Brain microvascular endothelial cell (primary cell): ENCODE measurements around the gene KRT17.
"Not testable (repeated sequence)": the region's sequence is repeated elsewhere in the genome, so short reads cannot be mapped to it uniquely, and the experiment has no call there.

Experiments
- DNase-seq: peaks from one replicate; pipeline ENCODE4 v3.0.0-alpha.2; 2020
- H3K27ac ChIP-seq: fragments of 250-450 bp; sonication (Bioruptor Pico); 2 replicates; pipeline ENCODE4 v1.5.1; 2020; ENCODE audit warnings: mild to moderate bottlenecking, moderate library complexity
- H3K27me3 ChIP-seq: fragments of 250-450 bp; sonication (Bioruptor Pico); replicated peaks from 2 replicates; pipeline ENCODE4 v1.5.1; 2020; ENCODE audit warnings: mild to moderate bottlenecking
- H3K36me3 ChIP-seq: fragments of 250-450 bp; sonication (Bioruptor Pico); replicated peaks from 2 replicates; pipeline ENCODE4 v1.5.1; 2020; ENCODE audit warnings: mild to moderate bottlenecking
- H3K4me3 ChIP-seq: 2 replicates; pipeline ENCODE4 v1.5.1; 2011; ENCODE audit warnings: low read depth, mild to moderate bottlenecking, control low read depth, low read length, moderate library complexity
- in situ Hi-C: cut with HindIII; loops from 2 replicates; pipeline ENCODE4 v1.10.0; 2017; ENCODE audit warnings: low sequenced_read_pairs, low pct_ligation_motif_present
- TF ChIP-seq, protein P1 (sequence below): IDR thresholded peaks from 2 replicates; pipeline ENCODE4 v1.5.1; 2011; ENCODE audit warnings: low read depth, mild to moderate bottlenecking, moderate library complexity, low read length, control low read depth, inconsistent platforms; ENCODE audit errors: missing control alignments

The KRT17 gene

DNA sequence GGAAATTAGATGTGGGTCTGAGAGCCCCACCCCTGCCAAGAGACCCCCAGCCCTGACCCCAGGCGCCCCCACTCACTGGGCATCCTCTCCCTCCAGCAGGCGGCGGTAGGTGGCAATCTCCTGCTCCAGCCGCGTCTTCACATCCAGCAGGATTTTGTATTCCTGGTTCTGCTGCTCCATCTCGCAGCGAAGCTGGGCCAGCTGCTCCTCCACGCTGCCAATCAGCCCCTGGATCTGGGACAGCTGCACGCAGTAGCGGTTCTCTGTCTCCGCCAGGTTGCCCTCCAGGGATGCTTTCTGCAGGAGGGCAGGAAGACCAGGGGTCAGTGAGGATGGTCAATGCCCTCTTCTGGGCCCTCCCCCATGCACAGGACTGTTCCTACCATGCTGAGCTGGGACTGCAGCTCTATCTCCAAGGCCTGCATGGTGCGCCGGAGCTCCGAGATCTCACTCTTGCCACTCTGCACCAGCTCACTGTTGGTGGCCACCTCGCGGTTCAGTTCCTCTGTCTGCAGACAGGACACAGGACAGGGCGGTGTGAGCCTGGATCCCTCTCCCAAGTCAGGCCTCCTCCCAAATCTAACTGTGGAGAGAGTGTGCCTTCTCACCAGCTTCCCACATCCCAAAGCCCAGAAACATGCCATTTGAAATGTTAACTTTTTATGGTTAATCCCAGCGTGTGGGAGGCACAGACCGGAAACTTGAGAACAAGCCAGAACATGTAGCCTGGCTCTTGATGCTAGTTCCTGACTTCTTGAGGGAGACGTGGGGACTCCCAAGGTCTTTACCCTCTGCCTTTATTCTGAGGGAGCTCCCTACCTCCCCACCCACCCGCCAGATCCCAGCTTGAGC lies 3.6 kb downstream of the KRT17 start:
- Histone ChIP-seq H3K36me3 (no peaks in the 10 kb centered on the region), H3K27ac (no peak overlapping the region), H3K4me3 (no peak overlapping the region), H3K27me3 (no peaks in the 10 kb centered on the region)
- no peak for DNase-seq
- TF ChIP-seq, protein P1, sequence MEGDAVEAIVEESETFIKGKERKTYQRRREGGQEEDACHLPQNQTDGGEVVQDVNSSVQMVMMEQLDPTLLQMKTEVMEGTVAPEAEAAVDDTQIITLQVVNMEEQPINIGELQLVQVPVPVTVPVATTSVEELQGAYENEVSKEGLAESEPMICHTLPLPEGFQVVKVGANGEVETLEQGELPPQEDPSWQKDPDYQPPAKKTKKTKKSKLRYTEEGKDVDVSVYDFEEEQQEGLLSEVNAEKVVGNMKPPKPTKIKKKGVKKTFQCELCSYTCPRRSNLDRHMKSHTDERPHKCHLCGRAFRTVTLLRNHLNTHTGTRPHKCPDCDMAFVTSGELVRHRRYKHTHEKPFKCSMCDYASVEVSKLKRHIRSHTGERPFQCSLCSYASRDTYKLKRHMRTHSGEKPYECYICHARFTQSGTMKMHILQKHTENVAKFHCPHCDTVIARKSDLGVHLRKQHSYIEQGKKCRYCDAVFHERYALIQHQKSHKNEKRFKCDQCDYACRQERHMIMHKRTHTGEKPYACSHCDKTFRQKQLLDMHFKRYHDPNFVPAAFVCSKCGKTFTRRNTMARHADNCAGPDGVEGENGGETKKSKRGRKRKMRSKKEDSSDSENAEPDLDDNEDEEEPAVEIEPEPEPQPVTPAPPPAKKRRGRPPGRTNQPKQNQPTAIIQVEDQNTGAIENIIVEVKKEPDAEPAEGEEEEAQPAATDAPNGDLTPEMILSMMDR, result no peak
- in situ Hi-C loops, result no loop called here

DNA sequence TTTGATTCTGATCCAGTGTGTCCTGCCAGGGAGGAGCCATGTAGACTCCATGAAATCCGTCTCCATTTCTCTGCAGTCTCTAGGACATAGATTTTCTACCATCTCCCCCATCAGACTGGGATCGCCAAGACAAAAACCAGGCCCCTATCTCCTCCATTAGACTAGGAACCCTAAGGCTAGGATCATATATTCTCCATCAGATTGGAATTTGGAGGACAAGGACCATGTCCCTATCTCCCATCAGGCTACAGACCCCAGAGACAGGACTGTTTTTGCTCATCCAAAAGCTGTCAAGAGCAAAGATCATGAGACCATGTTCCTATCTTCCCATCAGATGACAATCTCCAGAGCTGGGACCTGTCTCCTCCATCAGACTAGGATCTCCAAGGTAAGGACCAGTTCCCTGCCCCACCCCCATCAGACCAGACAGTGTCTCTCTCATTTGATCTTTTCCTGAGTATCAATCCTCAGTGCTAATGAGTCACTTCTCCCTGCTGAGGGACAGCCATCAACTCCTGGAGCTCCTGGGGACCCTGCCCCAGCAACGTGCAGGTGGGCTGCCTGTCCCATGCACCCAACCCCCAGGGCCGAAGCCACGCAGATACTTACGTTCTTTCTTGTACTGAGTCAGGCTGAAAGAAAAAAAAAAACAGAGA lies 4.3 kb downstream of the KRT17 start:
- DNase-seq, in situ Hi-C loops, H3K36me3 ChIP-seq, H3K4me3 ChIP-seq, H3K27me3 ChIP-seq, H3K27ac ChIP-seq: not testable (repeated sequence)

DNA sequence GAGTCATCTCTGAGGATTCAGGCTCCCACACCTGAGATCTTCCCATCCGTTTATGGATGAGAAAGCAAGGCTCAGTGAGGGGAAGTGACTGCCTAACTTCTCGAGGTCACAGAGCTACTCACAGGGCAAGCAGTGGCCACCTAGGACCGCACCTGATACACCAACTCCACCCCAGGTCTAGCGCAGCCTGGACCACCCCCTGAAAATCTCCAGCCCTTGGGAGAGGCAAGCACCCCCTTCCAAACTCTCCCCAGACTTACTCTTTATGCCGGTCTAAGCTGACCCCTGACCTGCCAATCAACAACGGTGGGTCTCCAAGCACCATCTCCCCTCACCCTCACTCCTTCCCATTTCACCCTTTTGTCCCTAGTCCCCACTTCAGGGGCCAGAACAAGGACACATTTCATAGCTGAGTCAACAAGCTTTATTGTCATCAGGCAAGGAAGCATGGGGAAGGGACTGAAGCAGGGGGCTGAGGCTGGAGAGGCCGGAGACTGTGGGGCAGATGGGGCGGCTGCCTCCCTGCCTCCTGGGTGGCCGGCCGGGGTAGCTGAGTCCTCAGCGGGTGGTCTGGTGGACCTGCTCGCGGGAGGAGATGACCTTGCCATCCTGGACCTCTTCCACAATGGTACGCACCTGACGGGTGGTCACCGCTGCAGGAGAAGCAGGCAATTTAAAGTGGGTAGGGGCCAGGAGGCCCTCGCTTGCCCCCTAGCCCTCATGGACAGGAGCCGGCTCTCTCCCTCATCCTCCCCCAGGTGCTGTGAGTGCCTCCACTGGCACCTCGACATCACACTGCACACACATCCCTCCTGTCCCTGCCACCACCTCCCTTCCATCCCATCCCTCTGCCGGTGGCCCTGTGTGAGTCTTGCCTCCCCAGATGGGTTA lies 5.1 kb downstream of the KRT17 start:
- Histone ChIP-seq H3K36me3 (no peaks in the 10 kb centered on the region), H3K4me3 (no peak overlapping the region), H3K27me3 (no peaks in the 10 kb centered on the region), H3K27ac (no peak overlapping the region)
- in situ Hi-C loops, result no loop called here
- DNase-seq, result no peak
- TF ChIP-seq, protein P1, result no peak

DNA sequence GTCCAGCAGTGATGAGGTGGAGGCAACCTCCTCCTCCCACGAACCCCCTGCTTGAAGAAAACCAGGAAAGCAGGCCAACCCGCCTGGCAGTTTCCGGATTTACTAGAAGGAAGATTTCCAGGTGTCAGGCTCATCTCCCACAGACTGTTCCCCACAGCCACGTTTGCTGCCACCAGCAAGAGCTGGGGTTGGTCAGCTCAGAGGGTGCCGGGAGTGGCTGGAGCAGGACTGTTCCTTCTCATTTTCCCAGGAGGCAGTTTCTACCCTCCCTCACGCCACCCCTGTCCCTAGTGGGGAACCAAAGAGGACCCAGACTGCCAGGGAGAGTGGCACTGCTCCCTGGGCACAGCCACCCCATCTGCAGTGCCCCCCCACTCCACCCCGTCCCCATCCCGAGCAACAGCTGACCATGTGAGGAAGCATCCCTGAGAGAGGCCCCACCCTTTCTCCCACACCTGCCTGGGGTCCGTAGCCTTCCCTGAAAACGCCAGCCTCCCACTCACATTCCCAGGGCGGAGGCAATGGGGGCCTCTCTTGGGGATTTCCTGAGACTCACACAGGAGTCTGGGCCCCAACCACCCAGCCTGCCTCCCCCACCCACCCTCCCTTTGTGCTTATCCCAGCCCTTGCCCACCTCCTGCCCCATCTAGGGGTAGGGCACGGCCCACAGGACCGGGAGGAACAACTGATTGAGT lies 5.9 kb downstream of the KRT17 start:
- no peak for DNase-seq
- Histone ChIP-seq H3K4me3 (no peak overlapping the region), H3K36me3 (no peaks in the 10 kb centered on the region), H3K27me3 (no peaks in the 10 kb centered on the region), H3K27ac (no peak overlapping the region)
- TF ChIP-seq, protein P1, result no peak
- in situ Hi-C loops, result no loop called here

DNA sequence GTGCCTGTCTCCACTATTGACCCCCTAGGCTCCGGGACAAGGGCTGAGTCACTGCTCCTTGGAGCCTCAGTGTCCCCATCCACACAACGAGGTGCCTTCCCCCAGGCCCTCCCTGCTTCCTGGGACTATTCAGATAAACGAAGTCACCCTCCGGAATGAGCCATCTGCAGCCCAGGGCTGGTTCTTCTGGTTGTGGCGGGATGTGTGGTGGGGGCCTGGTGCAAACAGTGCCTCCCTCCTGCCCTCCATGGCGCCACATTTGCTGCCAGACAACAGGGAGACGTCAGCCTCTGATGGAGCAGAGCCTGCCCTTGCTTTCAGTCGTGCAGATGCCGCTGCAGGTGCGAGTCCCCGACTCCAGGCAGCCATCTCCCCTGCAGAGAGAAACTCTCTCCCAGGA lies 6.7 kb downstream of the KRT17 start:
- TF ChIP-seq, protein P1, result no peak
- Histone ChIP-seq H3K27ac (no peak overlapping the region), H3K36me3 (no peaks in the 10 kb centered on the region), H3K4me3 (no peak overlapping the region), H3K27me3 (no peaks in the 10 kb centered on the region)
- in situ Hi-C loops, result no loop called here
- no peak for DNase-seq
